C4-2B (cell line): ENCODE results near the gene ETV6.

Source experiments
- H3K27ac ChIP-seq: fragments of 450-650 bp; 2 replicates; pipeline ENCODE4 v1.5.1; 2017
- ZFX ChIP-seq: fragments of 450-650 bp; IDR thresholded peaks from 2 replicates; pipeline ENCODE4 v1.6.1; 2017
- TF ChIP-seq, protein P1 (sequence below): fragments of 450-650 bp; conservative IDR thresholded peaks from 2 replicates; pipeline ENCODE4 v1.5.1; 2017; ENCODE audit warnings: mild to moderate bottlenecking

The ETV6 gene

DNA sequence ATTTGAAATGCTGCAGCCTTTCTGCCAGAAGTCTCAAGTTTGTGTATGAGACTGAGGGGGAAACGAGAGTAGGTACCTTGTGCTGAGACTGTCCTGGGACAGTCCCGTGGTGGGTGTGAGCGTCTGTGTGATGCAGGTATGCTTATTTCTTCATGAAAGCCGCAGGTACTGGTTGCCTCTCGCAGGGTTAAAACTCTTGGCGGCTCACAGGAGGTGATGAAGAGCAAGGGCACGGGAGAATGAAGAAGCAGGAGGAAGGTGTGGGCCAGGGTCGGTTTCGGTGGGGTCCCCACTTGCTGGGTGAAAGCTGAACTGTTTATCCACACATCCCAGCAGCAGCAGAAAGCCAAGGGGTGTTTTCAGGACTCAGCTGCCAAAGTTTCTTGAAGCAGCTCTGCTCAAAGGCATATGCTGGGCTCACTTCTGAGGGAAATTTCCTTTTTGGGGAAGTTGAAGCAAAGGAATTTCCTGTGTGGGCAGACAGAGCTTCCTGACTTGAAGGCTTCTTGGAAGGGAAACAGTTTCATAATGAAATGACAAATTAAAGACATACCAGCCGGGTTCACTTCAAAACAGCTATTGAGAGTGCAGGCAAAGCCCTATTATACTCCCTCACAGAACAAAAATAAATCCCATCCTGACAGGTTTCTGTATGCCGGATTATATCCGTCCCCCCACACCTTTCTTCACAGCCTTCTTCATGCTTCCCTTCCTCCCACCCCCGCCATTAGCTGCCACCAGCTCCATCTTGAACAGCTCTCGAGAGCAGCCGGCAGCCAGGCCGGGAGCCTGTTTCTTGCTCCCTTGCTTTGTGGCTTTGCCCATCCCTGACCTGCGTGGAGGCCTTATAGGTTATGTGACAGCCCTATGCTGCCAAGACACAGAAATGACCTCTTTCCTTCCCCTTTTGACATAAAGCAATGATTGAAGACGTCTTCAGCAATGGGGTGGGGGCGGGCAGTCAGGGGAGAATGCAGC, 116.6 kb downstream of the ETV6 start:
- H3K27ac ChIP-seq = no peak overlapping the region
- no peak for TF ChIP-seq ZFX
- TF ChIP-seq, protein P1, sequence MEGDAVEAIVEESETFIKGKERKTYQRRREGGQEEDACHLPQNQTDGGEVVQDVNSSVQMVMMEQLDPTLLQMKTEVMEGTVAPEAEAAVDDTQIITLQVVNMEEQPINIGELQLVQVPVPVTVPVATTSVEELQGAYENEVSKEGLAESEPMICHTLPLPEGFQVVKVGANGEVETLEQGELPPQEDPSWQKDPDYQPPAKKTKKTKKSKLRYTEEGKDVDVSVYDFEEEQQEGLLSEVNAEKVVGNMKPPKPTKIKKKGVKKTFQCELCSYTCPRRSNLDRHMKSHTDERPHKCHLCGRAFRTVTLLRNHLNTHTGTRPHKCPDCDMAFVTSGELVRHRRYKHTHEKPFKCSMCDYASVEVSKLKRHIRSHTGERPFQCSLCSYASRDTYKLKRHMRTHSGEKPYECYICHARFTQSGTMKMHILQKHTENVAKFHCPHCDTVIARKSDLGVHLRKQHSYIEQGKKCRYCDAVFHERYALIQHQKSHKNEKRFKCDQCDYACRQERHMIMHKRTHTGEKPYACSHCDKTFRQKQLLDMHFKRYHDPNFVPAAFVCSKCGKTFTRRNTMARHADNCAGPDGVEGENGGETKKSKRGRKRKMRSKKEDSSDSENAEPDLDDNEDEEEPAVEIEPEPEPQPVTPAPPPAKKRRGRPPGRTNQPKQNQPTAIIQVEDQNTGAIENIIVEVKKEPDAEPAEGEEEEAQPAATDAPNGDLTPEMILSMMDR = no peak

DNA sequence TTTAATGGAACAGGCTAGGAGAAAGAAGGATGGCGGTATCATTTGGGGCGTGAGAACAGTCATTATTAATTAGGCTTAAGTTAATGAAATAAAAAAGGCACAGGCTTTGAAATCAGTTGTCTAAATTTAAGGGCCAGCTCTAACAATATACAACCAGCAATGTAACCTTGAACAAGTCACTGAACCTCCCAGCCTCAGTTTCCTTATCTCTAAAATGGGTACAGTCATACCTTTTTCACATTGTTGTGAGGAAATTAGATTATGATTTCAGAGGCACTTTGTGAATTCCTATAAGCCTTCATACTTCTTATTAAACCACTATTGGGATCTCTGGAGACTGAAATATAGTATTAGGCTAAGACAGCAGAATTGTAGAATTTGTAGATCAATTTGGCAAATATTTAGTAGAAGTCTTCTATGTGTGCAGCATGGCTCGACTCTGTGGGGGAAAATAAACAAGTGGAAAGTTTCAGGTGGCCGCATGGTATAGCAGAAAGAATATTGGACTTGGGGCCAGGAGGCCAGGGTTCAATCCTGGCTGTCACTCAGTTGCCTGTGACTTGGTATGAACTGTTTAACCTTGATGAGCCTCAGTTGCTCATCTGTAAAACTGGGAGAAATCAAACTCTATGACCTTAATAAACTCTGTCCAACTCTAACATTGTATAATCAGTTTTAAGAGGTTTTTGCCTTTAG, 117.7 kb downstream of the ETV6 start:
- no peak overlapping the region for H3K27ac ChIP-seq
- TF ChIP-seq ZFX = no peak
- TF ChIP-seq, protein P1 = no peak

DNA sequence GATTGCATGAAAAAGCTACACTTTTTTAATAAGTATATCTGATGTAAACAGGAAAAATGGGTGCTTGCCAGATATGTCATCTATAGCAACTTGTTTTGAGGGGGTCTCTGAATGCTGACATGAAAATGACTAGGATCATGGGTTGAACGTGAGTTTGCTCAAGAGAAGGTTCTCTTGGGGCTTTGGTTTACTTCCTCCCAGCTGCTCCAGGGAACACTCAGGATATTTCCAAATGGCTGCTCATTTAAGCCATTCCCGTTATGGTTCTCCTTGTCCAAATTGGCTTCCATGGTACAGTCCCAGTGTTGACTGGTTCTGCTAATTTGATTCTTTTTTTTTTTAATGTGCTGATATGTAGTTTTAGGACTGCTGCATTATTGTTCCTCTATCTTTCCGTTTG, 118.3 kb downstream of the ETV6 start:
- TF ChIP-seq, protein P1 = no peak
- H3K27ac ChIP-seq = no peak overlapping the region

DNA sequence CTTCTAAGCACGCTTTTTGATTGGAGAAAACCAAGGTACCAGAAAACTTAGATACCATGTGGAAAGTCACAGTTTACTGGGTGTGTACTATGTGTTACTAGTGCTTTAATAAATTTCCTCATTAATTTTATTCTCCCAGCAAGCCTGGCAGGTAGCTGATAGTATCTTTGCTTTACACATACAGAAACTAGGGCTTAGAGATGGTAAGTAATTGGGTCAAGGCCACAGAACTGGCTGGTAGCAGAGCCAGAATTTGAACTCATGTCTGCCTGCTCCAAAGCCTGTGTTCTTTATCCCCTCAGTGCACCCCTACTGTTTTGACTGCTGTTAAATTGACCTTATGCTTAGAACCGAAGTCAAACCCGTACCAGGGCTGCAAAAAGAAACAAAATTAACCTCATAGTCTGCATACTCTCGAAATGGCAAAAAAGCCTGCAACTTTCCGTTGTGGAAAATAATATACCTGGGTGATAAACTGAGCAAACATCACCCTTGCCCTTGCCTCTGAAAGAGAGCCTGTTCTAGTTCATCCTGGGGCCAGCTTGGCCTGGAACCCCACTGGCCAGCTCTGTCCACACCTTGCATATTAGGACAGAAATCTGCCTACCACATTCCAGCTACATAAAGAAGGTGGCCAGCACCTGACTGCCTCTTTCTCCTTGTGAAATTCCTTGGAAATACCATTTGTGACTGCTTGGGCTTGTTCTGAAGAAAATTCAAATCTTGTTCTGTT, 118.9 kb downstream of the ETV6 start:
- no peak overlapping the region for H3K27ac ChIP-seq
- TF ChIP-seq, protein P1 = no peak
- no peak for TF ChIP-seq ZFX

DNA sequence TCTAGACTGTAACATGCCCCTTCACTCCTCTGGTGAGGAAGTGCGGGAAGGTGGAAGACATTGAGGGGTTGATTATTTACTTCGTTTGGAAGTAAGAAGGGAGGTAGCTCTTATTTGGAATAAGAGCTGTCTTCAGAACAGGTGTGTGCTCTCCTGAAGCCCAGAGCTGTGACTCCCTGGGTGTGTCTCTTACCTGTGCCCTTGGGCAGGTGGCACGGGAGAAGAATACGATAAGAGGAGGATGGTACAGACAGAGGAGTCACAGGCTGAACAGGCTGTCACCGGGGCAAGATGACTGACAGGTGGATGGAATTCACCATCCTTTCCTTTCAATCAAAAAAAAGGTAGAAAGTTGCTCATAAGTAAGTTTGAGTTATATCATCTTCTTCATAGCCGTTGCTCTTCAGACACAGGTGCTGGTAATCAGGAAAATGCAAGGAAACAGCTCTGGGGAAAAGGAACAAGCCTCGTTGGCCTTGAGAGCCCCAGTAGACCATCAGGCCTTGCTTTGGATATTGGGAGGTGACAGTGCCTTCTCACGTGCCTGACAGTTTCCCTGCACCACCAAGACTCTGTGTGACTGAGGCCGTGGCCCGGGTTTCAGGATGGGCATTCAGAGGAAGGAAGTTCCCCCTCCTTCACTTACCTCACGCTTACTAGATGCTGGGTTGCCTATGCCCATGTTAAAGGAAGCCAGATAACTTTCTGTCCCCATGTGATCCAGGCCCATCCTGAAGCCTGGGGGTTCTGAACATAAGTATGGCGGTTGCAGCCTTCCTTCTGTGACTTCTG, 120.4 kb downstream of the ETV6 start:
- no peak overlapping the region for H3K27ac ChIP-seq
- TF ChIP-seq, protein P1 = no peak
- no peak for TF ChIP-seq ZFX

DNA sequence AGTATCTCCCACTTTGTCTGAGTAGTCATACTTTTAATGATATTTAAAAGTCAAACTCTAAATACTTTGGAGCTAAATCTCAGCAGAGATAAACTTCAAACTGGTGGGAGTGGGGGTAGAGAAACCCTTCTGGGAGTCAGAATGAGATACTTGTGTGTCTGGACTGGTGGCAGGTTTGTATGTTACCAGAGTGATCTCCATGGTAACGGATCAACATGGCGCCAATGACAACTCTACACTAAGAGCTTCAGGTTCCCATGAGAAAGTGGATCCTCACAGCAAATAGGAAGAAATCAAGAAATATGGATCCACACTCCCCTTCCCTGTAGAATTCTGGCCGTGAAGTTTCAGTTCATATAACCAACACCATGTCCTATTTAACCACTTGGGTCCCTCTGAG, 121.9 kb downstream of the ETV6 start:
- TF ChIP-seq, protein P1 = no peak
- TF ChIP-seq ZFX = no peak

More for the DNA sequence above, 121.9 kb downstream of the ETV6 start:
- no peak overlapping the region for H3K27ac ChIP-seq
